GM19238 (cell line): ENCODE results near the gene CLEC20A.

ENCODE experiments used
- DNase-seq: peaks from one replicate; pipeline ENCODE4 v3.0.0; 2011; ENCODE audit warnings: low spot score; ENCODE audit not compliant: insufficient read length

CLEC20A gene

DNA sequence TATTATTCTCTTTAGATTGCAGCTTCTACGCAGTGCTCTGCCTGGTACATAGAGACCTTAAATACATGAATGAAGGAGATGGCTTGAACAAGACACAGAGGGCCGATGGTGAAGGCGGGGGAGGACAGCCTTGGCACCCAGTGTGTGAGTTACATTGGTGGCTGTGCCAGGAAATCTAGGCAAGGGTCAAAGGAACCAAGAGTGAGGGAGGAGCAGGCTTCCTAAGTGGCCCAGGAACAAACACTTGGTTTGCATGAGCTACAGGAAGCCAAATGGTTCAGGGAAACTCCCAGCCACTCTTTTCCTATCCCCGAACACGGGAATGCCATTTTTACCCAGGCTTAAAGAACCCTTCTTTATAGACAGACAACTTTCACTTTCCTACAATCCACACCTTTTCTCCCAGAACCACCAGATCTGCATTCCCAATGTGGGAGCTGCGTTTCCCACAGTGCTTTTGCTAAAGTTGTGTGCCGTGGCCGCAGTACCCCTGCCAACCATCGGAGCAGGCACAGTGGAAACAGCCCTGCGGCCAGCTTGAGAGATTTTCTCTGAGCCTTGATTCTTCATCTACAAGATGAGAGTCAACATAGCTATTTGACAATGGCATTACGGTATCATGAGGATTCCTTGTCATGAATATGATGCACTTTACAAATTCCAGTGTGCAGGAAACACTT is 3.5 kb upstream of the CLEC20A start:
- no peak for DNase-seq

GRCh38 chr1:178498896-178499675 is 2.3 kb upstream of the CLEC20A start:
- DNase-seq, result no peak

DNA sequence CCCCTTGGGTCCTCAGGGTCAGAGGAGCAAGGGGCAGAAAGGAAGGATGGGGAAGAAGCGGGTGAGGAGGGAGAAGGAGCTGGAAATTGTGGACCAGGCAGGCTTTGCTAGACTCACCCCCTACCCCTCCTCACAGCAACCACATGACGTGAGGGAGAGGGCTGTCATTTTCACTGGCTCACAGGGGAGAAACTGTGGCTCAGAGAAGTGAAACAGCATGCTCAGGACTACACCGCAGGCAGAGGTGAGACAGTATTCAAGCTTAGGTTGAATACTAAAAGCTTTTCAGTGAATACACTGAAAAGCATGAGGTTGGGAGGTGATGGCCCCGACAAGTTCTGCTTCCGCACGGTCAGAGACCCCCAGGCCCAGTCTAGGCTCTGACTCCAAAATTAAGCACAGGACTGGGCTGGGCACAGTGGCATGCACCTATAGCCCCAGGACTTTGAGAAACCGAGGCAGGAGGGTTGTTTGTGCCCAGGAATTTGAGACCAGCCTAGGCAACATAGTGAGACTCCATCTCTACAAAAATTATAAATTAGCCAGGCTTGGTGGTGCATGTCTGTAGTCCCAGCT is 1.2 kb upstream of the CLEC20A start:
- DNase-seq, result no peak

DNA sequence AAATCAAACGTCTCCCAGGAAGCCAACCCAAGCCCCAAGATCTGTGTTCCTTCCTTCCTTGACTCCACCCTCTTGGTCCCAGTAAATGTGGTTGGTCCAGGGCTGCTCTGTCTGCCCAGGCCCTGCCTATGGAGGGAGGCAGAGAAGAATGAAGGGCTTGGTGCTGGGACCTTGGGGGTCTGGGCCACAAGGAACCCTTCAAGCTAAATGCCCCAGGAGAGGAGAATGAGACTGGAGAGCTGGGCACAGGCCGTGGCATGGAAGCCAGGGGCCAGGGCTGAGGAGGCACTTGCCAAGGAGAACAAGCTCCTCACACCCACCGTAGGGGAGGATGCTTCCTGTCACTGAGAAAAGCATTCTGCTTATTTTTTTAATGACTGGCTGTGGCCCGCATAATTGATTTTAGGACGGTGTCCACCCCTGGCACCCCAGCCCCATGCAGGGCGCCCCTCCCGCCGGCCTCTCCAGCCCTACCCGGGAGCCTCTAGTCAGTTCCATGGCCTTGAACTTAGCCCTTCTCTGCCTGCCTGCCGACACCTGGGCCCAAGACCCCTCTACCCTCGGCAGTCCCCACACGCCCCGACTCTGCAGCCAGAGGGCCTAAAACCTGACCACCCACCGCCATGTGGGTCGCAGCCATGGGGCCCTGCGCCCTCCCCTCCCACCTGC is 889 bp downstream of the CLEC20A start:
- DNase-seq, result no peak

GRCh38 chr1:178495158-178495557 is 1.6 kb downstream of the CLEC20A start:
- DNase-seq, result no peak

DNA sequence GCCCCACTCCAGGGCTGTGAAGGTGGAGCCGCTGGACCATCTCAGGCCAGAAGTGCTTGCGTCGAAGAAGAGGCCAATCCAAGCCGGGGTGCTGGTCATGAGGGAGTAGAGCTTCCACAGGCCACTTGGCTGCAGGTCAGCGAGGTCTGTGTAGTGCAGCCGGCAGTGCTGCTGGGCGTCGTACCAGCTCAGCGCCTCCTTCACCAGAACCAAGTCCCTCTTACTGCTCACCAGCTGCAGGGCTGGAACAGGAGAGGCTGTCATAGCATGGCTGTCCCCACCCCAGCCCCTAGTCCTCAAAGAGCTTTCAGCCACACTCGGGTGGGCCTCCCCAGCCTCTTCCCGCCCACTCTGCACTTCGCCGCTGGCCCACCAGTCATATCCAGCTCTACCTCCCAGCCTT is 2.2 kb downstream of the CLEC20A start:
- no peak for DNase-seq

DNA sequence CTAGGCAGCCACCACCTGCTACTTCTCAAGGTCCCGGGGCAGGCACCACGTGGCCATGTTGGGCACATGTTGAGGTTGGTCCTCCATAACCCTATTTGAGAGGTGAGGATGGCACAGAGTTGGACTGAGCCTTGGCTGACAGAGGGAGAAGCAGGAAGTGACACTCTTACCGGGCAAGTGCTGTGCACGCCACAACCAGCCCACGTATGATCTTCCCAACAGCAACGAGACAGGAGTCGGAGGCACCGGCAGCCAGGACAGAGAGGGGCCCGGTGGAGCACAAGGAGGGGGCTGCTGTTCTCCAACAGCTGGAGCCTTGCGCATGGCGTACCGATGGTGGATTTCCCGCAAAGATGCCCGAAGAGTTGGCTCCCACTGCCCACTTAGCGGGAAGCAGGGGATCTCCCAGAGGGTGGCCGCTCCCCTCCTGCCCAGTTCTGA is 3.4 kb downstream of the CLEC20A start:
- DNase-seq, result no peak

- no peak for DNase-seq
Measured at GRCh38 chr1:178492341-178492740, 4.4 kb downstream of the CLEC20A start.

DNA sequence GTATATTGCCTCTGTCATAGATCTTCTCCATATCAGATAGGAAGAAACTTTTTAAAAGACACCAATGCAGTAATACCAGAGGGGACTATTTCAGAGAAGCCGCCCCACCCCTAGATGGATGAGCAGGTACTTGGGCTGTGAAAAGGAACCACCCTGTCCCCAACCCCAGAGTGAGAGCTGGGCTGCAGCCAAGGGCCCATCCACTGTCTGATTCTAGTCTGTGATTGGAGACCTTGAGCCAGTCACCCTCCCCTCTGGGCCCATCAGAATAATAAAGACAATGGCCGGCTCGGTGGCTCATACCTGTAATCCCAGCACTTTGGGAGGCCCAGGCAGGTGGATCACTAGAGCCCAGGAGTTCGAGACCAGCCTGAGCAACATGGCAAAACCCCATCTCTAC is 5.0 kb downstream of the CLEC20A start:
- no peak for DNase-seq

DNA sequence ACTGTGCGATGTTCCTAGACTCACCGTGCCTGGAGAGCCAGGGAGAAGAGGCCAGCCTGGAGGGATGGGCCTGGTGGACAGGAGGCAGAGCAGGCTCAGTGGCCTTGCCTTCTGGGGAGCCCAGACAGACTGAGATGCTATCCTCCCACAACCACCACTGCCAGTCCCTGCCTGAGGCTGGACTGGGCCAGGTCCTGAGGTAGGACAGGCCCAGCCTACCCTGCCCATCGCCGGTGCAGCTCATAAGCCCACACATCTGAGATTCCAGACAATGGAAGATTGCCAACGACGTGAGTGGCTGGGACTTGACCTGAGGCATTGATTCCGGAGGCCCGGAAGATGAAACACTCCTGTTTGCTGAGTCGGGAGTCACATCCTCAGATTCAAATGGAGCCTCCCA is 5.8 kb downstream of the CLEC20A start:
- DNase-seq, result no peak

DNA sequence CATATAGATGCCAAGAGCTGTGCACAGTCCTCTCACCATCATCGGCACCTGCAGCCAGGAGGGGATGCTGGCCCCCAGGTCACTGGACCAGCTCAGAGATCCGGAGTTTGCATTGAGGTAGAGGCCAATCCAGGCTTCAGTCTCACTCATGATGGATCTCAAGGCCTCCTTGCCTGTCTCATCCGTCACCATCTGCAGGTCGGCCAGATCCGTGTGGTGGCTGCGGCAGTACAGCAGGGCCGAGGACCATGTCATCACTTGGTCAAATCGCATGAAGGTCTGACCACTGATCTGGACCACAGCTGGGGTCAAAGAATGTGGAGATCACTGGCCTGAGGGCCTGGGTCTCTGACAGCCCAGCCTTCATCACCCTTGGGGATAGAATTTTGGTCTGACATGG is 6.6 kb downstream of the CLEC20A start:
- no peak for DNase-seq

DNA sequence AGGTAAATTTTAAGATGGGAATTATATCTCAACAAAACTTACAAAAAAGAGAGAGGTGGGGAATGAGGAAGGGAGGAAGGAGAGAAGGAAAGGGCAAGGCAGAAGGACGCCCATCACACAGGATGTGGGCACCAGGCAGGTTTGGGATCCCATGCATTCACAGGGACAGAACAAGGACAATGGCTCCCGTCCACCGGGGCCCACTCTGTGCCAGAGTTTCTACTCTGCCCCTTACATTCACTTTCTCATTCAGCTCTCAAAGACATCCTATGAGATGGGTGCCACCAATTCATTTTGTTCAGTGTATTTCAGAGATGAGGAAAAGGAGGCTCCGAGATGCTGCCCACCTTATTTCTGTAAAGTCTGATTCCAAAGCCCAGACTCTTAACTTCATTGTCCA is 7.4 kb downstream of the CLEC20A start:
- no peak for DNase-seq

GRCh38 chr1:178488393-178488792 is 8.4 kb downstream of the CLEC20A start:
- no peak for DNase-seq

DNA sequence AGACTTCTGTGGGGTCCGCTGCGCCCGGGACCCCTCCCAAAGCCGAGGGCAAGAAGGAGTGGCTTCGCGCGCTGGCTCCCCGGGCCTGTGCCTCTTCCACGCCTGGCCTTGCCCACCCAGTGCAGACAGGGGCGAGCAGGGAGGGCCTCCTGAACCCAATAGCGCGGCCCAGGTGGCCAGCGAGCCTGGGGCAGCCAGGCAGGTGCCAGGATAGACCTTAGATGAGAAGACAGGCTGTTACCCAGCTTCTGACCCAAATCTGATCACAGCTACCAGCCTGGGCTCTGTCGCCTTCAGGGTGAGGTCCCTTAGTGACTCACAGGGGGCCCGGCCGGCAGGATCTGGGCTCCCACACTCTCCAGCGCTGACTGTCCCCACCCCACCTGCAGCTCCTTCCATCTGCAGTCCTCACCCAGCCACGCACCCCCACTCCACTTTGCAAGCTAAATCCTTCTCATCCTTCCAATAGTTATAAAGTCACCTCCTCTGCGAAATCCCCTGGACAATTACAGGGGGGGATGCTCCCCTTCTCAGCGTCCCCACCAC is 9.6 kb downstream of the CLEC20A start:
- no peak for DNase-seq

- no peak for DNase-seq
Measured at GRCh38 chr1:178486100-178487069, 10.4 kb downstream of the CLEC20A start.

- DNase-seq, result no peak
Measured at GRCh38 chr1:178485541-178485981, 11.2 kb downstream of the CLEC20A start.

DNA sequence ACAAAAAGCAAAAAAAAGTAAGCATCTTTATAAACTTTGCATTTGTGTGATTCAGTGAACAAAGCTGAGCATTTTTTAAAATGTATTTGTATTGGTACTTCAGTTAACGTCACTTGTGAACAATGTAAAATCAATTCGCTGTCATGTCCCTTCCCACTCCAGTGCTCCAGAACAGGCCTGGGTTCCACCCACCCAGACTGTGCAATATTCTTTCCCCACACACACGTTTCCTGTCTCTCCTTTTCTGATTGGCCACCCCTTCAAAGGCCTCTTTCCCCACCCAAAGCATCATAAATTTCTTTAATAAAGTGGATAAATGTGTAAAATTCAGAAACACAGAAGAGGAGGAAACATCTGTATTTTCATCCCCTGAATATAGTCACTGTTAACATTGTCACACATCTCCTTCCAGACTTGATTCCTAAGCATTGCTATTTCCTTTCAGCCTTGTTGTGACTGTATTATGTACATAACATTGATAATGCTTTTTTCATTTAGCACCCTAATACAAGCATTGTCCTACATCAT is 12.0 kb downstream of the CLEC20A start:
- no peak for DNase-seq

DNA sequence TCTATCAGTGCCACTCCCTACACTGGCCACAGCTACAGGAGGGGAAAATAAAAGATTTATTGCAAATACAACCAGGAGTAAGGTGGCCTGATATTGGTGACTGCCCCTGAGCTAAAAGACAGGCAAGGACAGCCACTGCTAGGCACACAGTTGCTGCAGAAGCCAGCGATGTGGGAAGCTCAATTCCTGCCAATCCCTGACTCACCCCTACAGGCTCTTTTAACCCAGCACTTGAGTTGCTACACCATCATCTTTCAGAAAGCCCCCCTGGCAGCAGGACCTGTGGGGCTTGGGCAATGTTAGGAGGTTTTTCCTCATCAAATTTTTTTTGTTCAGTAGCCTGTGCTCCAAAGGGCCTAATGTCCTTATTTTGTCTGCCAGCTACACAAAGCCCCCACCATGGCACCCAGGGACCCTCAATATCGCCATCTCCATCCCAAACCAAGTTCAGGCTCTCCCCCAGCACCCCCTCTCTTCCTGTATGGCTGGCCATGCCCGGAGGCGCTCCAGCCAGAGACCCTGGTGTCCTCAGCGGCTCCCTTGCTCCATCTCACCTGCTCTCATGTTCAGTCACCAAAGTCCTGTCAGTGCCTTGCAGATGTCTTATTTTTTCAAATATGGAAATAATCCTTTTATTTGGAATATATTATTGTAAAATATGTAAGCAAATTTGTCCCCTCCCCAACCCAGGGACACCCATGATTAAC is 13.4 kb downstream of the CLEC20A start:
- DNase-seq, result no peak

GRCh38 chr1:178477841-178478240 is 18.9 kb downstream of the CLEC20A start:
- no peak for DNase-seq

- no peak for DNase-seq
Measured at GRCh38 chr1:178477373-178477772, 19.4 kb downstream of the CLEC20A start.
